GM12878 (cell line): ENCODE data around the gene EFHC1. TPM values are rescaled to one million over a fixed set of nuclear protein-coding genes. Genes with fewer than 3 reads are reported as not detected.

Experiments
- ATAC-seq: fragments of 200-7000 bp; cut with Tn5 transposase; 3 replicates; pipeline ENCODE4 v1.9.1; 2020; ENCODE audit warnings: mild to moderate bottlenecking, moderate library complexity
- BruUV-seq: library from RNA; stranded (reverse); fragments of 400-500 nt; replicated peaks from 2 replicates; lab custom pipeline; 2021; lab: Mats Ljungman, UMichigan
- CTCF ChIA-PET: fragments of 300-600 bp; sonication (Branson Sonifier 250); formaldehyde crosslinking; extraction: SDS; loops from one replicate; lab custom pipeline; 2021; ENCODE audit warnings: inconsistent platforms; lab: Yijun Ruan, JAX
- POLR2A ChIA-PET: fragments of 350-600 bp; formaldehyde crosslinking; extraction: SDS; loops from one replicate; lab custom pipeline; 2021; ENCODE audit warnings: inconsistent platforms; lab: Charles Lee
- RAD21 ChIA-PET: fragments of 300-600 bp; sonication (Branson Sonifier 250); formaldehyde crosslinking; loops from one replicate; lab custom pipeline; 2023; ENCODE audit warnings: antibody characterized with exemption; ENCODE audit not compliant: unreplicated experiment; lab: Charles Lee
- SMC1A ChIA-PET: fragments of 300-600 bp; sonication (Branson Sonifier 250); formaldehyde crosslinking; loops from one replicate; lab custom pipeline; 2023; ENCODE audit not compliant: unreplicated experiment, uncharacterized antibody; lab: Charles Lee
- DNase-seq: peaks from one replicate; pipeline ENCODE4 v3.0.0-alpha.2; 2011; ENCODE audit warnings: low read depth, low spot score
- FAIRE-seq: peaks from 3 replicates; lab custom pipeline; 2011; peaks lifted over from hg19 to GRCh38; lab: Jason Lieb, UNC
- H2AFZ ChIP-seq: 2 replicates; pipeline ENCODE4 v1.6.0; 2011; ENCODE audit warnings: low read depth, low read length, control low read depth; ENCODE audit not compliant: control insufficient read depth
- H3K27ac ChIP-seq: 2 replicates; pipeline ENCODE4 v1.5.1; 2011; ENCODE audit warnings: control low read depth; ENCODE audit not compliant: control insufficient read depth, insufficient read depth
- H3K27me3 ChIP-seq, 2 experiments: replicated peaks in 1 of 2; 2 replicates each; pipeline versions ENCODE4 v1.6.0 to v1.6.1; 2011; ENCODE audit warnings: low read length in 1 of 2; ENCODE audit not compliant: control insufficient read depth in 2 of 2, insufficient read depth in 2 of 2
- H3K36me3 ChIP-seq, 2 experiments: 2 replicates each; pipeline ENCODE4 v1.5.1; 2011; ENCODE audit warnings: low read length in 1 of 2; ENCODE audit not compliant: control insufficient read depth in 2 of 2, insufficient read depth in 2 of 2
- H3K4me1 ChIP-seq: 2 replicates; pipeline ENCODE4 v1.6.1; 2011; ENCODE audit warnings: mild to moderate bottlenecking, low read length, moderate library complexity, mixed read lengths; ENCODE audit not compliant: control insufficient read depth, insufficient read depth
- H3K4me2 ChIP-seq: 2 replicates; pipeline ENCODE4 v1.6.0; 2011; ENCODE audit warnings: control low read depth; ENCODE audit not compliant: control insufficient read depth, insufficient read depth
- H3K4me3 ChIP-seq: fragments of 200-600 bp; sonication (generic); 2 replicates; pipeline ENCODE4 v1.5.1; 2016
- H3K79me2 ChIP-seq: 2 replicates; pipeline ENCODE4 v1.6.0; 2011; ENCODE audit warnings: low read length; ENCODE audit not compliant: control insufficient read depth, insufficient read depth
- H3K9ac ChIP-seq: 2 replicates; pipeline ENCODE4 v1.8.0; 2011; ENCODE audit warnings: low read length, control low read depth, mixed read lengths; ENCODE audit not compliant: control insufficient read depth, insufficient read depth
- H3K9me3 ChIP-seq: replicated peaks from 3 replicates; pipeline ENCODE4 v1.5.1; 2011; ENCODE audit warnings: mild to moderate bottlenecking, low read length; ENCODE audit not compliant: control insufficient read depth, insufficient read depth
- H4K20me1 ChIP-seq: 2 replicates; pipeline ENCODE4 v1.6.0; 2011; ENCODE audit not compliant: control insufficient read depth, insufficient read depth
- BCLAF1 ChIP-seq: fragments of 450-650 bp; IDR thresholded peaks from 2 replicates; pipeline ENCODE4 v1.6.1; 2017; ENCODE audit warnings: antibody characterized with exemption, mild to moderate bottlenecking, moderate library complexity
- IRF4 ChIP-seq: IDR thresholded peaks from 2 replicates; pipeline ENCODE4 v1.6.1; 2011; ENCODE audit warnings: low read depth, low read length
- MEF2B ChIP-seq: fragments of 450-650 bp; IDR thresholded peaks from 2 replicates; pipeline ENCODE4 v1.6.1; 2018; ENCODE audit warnings: mild to moderate bottlenecking, moderate library complexity; ENCODE audit not compliant: partially characterized antibody, poor library complexity, severe bottlenecking
- MXI1 ChIP-seq: fragments of 150-350 bp; IDR thresholded peaks from 2 replicates; pipeline ENCODE4 v1.6.1; 2011; ENCODE audit warnings: low read depth, mild to moderate bottlenecking, inconsistent platforms, low read length, improper control_type of control experiment
- POLR2AphosphoS5 ChIP-seq: IDR thresholded peaks from 2 replicates; pipeline ENCODE4 v1.6.1; 2011; ENCODE audit warnings: mild to moderate bottlenecking, low read length, inconsistent platforms
- RELA ChIP-seq: fragments of 450-650 bp; IDR thresholded peaks from 2 replicates; pipeline ENCODE4 v1.8.0; 2014; ENCODE audit warnings: borderline replicate concordance; ENCODE audit not compliant: partially characterized antibody
- SIX5 ChIP-seq: IDR thresholded peaks from 2 replicates; pipeline ENCODE4 v1.6.1; 2011; ENCODE audit warnings: mild to moderate bottlenecking, low read depth, low read length, moderate library complexity; ENCODE audit not compliant: severe bottlenecking
- SKIL ChIP-seq: fragments of 450-650 bp; IDR thresholded peaks from 2 replicates; pipeline ENCODE4 v1.6.1; 2017; ENCODE audit warnings: mild to moderate bottlenecking, low read depth, inconsistent platforms; ENCODE audit not compliant: poor library complexity, severe bottlenecking
- TCF12 ChIP-seq: IDR thresholded peaks from 2 replicates; pipeline ENCODE4 v1.6.1; 2011; ENCODE audit warnings: low read depth, mild to moderate bottlenecking, low read length
- ZNF207 ChIP-seq: fragments of 450-650 bp; IDR thresholded peaks from 2 replicates; pipeline ENCODE4 v1.6.1; 2014; ENCODE audit warnings: antibody characterized with exemption, mild to moderate bottlenecking, borderline replicate concordance
- ZNF687 ChIP-seq: fragments of 450-650 bp; IDR thresholded peaks from 2 replicates; pipeline ENCODE4 v1.6.1; 2017; ENCODE audit warnings: mild to moderate bottlenecking, moderate library complexity
- WGBS: methylation state at CpG from one replicate; pipeline ENCODE4 v1.1.6; 2016; ENCODE audit warnings: low lambda C conversion rate; ENCODE audit not compliant: insufficient replicate concordance, insufficient coverage; ENCODE audit errors: missing lambda C conversion rate; 5-methylcytosine and 5-hydroxymethylcytosine counted together
- in situ Hi-C: fragments of 300-500 bp; cut with MboI; formaldehyde crosslinking; loops from 9 replicates; pipeline ENCODE4 v1.14.3; 2018; ENCODE audit warnings: mixed read lengths
- intact Hi-C: fragments of 100-400 bp; cut with micrococcal nuclease; formaldehyde crosslinking; loops from one replicate; pipeline ENCODE4 v1.14.2; 2022; ENCODE audit not compliant: unreplicated experiment
- polyA plus RNA-seq, 11 experiments: library from polyadenylated mRNA; depleted of rRNA in 4 of 11; unstranded in 6 of 11; stranded (reverse) in 5 of 11; fragments of >200 nt; fragmentation: Nextera tagmentation in 4 of 11; fragmentation: Illumina TruSeq in 1 of 11; extraction: Ambion mirVana in 4 of 11; extraction: Trizol in 1 of 11; gene quantifications; 1 replicate in 1 of 11; 2 replicates in 10 of 11; pipeline versions ENCODE4 v1.2.1 to v1.2.3, GENCODE V29; 2011 to 2016; ENCODE audit warnings: inconsistent platforms in 2 of 11, missing spikeins in 2 of 11, low read depth in 1 of 11
- total RNA-seq, 4 experiments: library from RNA; depleted of rRNA in 3 of 4; stranded (reverse); fragments of >200 nt in 3 of 4; fragmentation: Illumina TruSeq in 1 of 4; extraction: Trizol in 1 of 4; gene quantifications; 2 replicates each; pipeline versions ENCODE4 v1.2.1 to v1.2.3, GENCODE V29; 2013 to 2021

EFHC1 gene
- total and polyA plus RNA-seq, 10 of the 15 experiments (the other 5 are each of a cell fraction or from before 2014, with no cell fraction given) = 5.5 to 14.5 (median 8.8) TPM

GRCh38 chr6:52534363-52534762, 114.2 kb downstream of the EFHC1 start:
- no TSS peak for BruUV-seq

More at GRCh38 chr6:52534363-52534762, 114.2 kb downstream of the EFHC1 start:
- Histone ChIP-seq H3K9me3 (no peaks in the 10 kb centered on the region), H3K9ac (no peak overlapping the region), H3K4me3 (no peak overlapping the region), H3K27ac (peak overlapping the region; percentile 85; the same call in 1 of the 2 replicates), H3K4me1 (peaks cover 47% of the 10 kb centered on the region), H4K20me1 (no peaks in the 10 kb centered on the region; the same call in 1 of the 2 replicates), H3K36me3 (peaks cover 0 to 5% of the 10 kb centered on the region in 2 experiments; a peak in 1 of 4 replicates), H3K4me2 (0 out of 2 replicates have a peak overlapping the region, but pooled peaks have one; percentile 95), H3K79me2 (peaks cover 7% of the 10 kb centered on the region), H3K27me3 (no peaks in the 10 kb centered on the region), H2AFZ (no peak overlapping the region)
- ChIA-PET POLR2A (interaction anchor here (1.8 kb wide), 1 partner anchor 35 kb away, joined by 5 read pairs; no protein-coding TSS in a partner anchor), SMC1A (interaction anchor here (2.1 to 5.5 kb wide), 3 partner anchors 19 to 38 kb away, joined by 8 to 51 read pairs (median 13); no protein-coding TSS in a partner anchor), RAD21 (interaction anchor here (0.7 to 3.6 kb wide), 4 partner anchors 36 to 62 kb away, joined by 3 to 22 read pairs (median 12); partner anchors contain the start of gene TRAM2), CTCF (interaction anchor here (2.7 kb wide), 1 partner anchor 42 kb away, joined by 13 read pairs; the partner anchor contains the start of gene TRAM2)
- FAIRE-seq (no peak), DNase-seq (no peak), ATAC-seq (no peak)
- intact Hi-C loops (no loop called here), in situ Hi-C loops (no loop called here)
- WGBS = 94% methylated on average over 5 of the region's 5 CpGs
- TF ChIP-seq IRF4 (no peak), ZNF687 (no peak), ZNF207 (no peak), POLR2AphosphoS5 (no peak), TCF12 (no peak), BCLAF1 (no peak), RELA (no peak), SIX5 (no peak), MXI1 (no peak), SKIL (no peak), MEF2B (no peak)
- TF ChIP-seq, all 136 proteins: peak for 0
